K562 treated with DMSO at 1 percent for 4 hours (cell line): Measurements from ENCODE around the gene TRDN. TPM values are rescaled to one million over a fixed set of nuclear protein-coding genes. Genes with fewer than 3 reads are reported as not detected.

Source experiments
- total RNA-seq: library from RNA; unstranded; fragments of 300-600 nt; gene quantifications from 2 replicates; pipeline ENCODE4 v1.2.3, GENCODE V29; 2022; ENCODE audit not compliant: insufficient read depth

Gene TRDN, protein sequence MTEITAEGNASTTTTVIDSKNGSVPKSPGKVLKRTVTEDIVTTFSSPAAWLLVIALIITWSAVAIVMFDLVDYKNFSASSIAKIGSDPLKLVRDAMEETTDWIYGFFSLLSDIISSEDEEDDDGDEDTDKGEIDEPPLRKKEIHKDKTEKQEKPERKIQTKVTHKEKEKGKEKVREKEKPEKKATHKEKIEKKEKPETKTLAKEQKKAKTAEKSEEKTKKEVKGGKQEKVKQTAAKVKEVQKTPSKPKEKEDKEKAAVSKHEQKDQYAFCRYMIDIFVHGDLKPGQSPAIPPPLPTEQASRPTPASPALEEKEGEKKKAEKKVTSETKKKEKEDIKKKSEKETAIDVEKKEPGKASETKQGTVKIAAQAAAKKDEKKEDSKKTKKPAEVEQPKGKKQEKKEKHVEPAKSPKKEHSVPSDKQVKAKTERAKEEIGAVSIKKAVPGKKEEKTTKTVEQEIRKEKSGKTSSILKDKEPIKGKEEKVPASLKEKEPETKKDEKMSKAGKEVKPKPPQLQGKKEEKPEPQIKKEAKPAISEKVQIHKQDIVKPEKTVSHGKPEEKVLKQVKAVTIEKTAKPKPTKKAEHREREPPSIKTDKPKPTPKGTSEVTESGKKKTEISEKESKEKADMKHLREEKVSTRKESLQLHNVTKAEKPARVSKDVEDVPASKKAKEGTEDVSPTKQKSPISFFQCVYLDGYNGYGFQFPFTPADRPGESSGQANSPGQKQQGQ
- total RNA-seq, result 0.11 TPM in 1 of 2 replicates, not detected in the other

DNA sequence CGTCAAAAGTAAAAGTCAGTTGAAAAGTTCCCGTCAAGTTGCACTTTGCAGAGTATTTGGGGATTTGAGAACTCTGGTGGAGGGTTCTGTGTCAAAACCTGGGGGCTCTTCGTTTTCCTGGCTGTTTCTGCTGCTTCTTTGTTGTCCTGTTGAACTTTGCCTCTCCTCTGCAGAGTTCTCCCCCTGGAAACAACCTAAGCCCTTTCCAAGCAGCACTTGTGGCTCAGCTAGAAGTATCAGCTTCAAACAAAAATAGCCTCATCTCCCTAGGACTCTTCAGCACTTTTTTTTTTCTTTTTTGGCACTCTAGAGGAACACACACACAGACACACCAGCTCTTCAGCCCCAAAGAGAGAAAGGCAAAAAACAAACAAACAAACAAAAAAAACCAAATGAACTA, at the start of gene TRDN:
TRDN (minus strand) TSS at position 169 of the 400 bp plus-strand sequence. CDS start 175 bp downstream, outside the sequence.

Other genes starting within 250 kb of the TRDN start
- not detected in 2 replicates for gene NKAIN2, start 166.9 kb upstream of the TRDN start, total RNA-seq